ENCODE measurements around the gene DGKD.

DGKD gene

GRCh38 chr2:233386382-233387041 lies 32.2 kb downstream of the DGKD start:
- TF ChIP-seq POLR2AphosphoS5 (IDR thresholded peaks at IDR 0.05; ENCODE audit: low read depth, low read length) (no peak), REST (IDR thresholded peaks at IDR 0.05; ENCODE audit: insufficient read depth in 1 of 2, low read depth in 2 of 2, low read length in 2 of 2) (no peak), SIN3A (IDR thresholded peaks at IDR 0.05; ENCODE audit: borderline replicate concordance, insufficient read depth, low read length) (no peak), FOXP2 (optimal IDR thresholded peaks at IDR 0.05; ENCODE audit: borderline replicate concordance, extremely low read depth, extremely low read length, insufficient read depth) (no peak), TAF1 (IDR thresholded peaks at IDR 0.05; ENCODE audit: borderline replicate concordance, insufficient read depth, low read length) (no peak)

- TF ChIP-seq TAF1 (IDR thresholded peaks at IDR 0.05; ENCODE audit: borderline replicate concordance, insufficient read depth, low read length) = no peak
Observed at GRCh38 chr2:233387225-233387624, 32.9 kb downstream of the DGKD start.

GRCh38 chr2:233387667-233388528 lies 33.6 kb downstream of the DGKD start:
- TF ChIP-seq TAF1 (IDR thresholded peaks at IDR 0.05; ENCODE audit: borderline replicate concordance, insufficient read depth, low read length) = no peak
- no peak for TF ChIP-seq POLR2AphosphoS5 (IDR thresholded peaks at IDR 0.05; ENCODE audit: low read depth, low read length)
- TF ChIP-seq REST (IDR thresholded peaks at IDR 0.05; ENCODE audit: insufficient read depth in 1 of 2, low read depth in 2 of 2, low read length in 2 of 2) = no peak
- no peak for TF ChIP-seq FOXP2 (optimal IDR thresholded peaks at IDR 0.05; ENCODE audit: borderline replicate concordance, extremely low read depth, extremely low read length, insufficient read depth)
- no peak for TF ChIP-seq SIN3A (IDR thresholded peaks at IDR 0.05; ENCODE audit: borderline replicate concordance, insufficient read depth, low read length)

- TF ChIP-seq POLR2AphosphoS5 (IDR thresholded peaks at IDR 0.05; ENCODE audit: low read depth, low read length) (no peak), TAF1 (IDR thresholded peaks at IDR 0.05; ENCODE audit: borderline replicate concordance, insufficient read depth, low read length) (no peak), SIN3A (IDR thresholded peaks at IDR 0.05; ENCODE audit: borderline replicate concordance, insufficient read depth, low read length) (no peak), FOXP2 (optimal IDR thresholded peaks at IDR 0.05; ENCODE audit: borderline replicate concordance, extremely low read depth, extremely low read length, insufficient read depth) (no peak), REST (IDR thresholded peaks at IDR 0.05; ENCODE audit: insufficient read depth in 1 of 2, low read depth in 2 of 2, low read length in 2 of 2) (no peak)
Observed at GRCh38 chr2:233389601-233390125, 35.4 kb downstream of the DGKD start.

DNA sequence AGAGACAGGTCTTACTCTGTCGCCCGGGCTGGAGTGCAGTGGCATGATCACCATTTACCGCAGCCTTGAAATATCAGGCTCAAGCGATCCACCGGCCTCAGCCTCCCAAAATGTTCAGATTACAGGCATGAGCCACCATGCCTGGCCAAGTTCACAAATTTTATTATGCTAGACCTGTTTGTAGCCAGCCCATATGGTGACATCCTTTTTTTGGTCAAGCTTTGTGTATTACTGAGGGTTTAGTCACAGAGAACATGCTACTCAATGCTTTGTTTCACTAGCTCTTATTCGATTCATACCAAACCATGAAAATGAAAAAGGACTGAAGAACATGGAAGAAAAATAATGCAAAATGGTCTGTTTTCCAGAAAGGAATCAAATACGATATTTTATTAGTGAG lies 41.4 kb downstream of the DGKD start:
- TF ChIP-seq SIN3A (IDR thresholded peaks at IDR 0.05; ENCODE audit: borderline replicate concordance, insufficient read depth, low read length) (no peak), POLR2AphosphoS5 (IDR thresholded peaks at IDR 0.05; ENCODE audit: low read depth, low read length) (no peak), FOXP2 (optimal IDR thresholded peaks at IDR 0.05; ENCODE audit: borderline replicate concordance, extremely low read depth, extremely low read length, insufficient read depth) (no peak), REST (IDR thresholded peaks at IDR 0.05; ENCODE audit: insufficient read depth in 1 of 2, low read depth in 2 of 2, low read length in 2 of 2) (no peak), TAF1 (IDR thresholded peaks at IDR 0.05; ENCODE audit: borderline replicate concordance, insufficient read depth, low read length) (no peak)
